T-helper 2 cell treated with Interferon-gamma antibody and Interleukin-4, amounts not matched to agents 100 ng/mL and 5 ng/mL, for 36 hours (primary cell): ENCODE measurements around the gene SYNPO2L. TPM values are rescaled to one million over a fixed set of nuclear protein-coding genes. Genes with fewer than 3 reads are reported as not detected.

Experiments
- intact Hi-C: fragments of 100-400 bp; cut with micrococcal nuclease; formaldehyde crosslinking; loops from one replicate; pipeline ENCODE4 v1.15.1; 2023
- total RNA-seq: library from RNA; stranded (reverse); gene quantifications from 2 replicates; pipeline ENCODE4 v1.2.3, GENCODE V29; 2022

The SYNPO2L gene
- total RNA-seq, 1 donor from 2014 or later = 0.09 TPM

- intact Hi-C loops = no loop called here
Observed at GRCh38 chr10:73649876-73650536, 5.8 kb downstream of the SYNPO2L start.

- intact Hi-C loops = no loop called here
Observed at GRCh38 chr10:73648975-73649829, 6.6 kb downstream of the SYNPO2L start.

- intact Hi-C loops = no loop called here
Observed at GRCh38 chr10:73647875-73648651, 7.8 kb downstream of the SYNPO2L start.

- intact Hi-C loops = no loop called here
Observed at GRCh38 chr10:73647211-73647874, 8.5 kb downstream of the SYNPO2L start.

- intact Hi-C loops = no loop called here
Observed at GRCh38 chr10:73646598-73647041, 9.2 kb downstream of the SYNPO2L start.

GRCh38 chr10:73645251-73645650, 10.6 kb downstream of the SYNPO2L start:
- intact Hi-C loops = no loop called here

- intact Hi-C loops = loop anchor here (1.0 kb wide), 3 partner anchors 18 to 380 kb away; no protein-coding TSS in a partner anchor
Observed at GRCh38 chr10:73644767-73645166, 11.1 kb downstream of the SYNPO2L start.

GRCh38 chr10:73644015-73644743, 11.7 kb downstream of the SYNPO2L start:
- intact Hi-C loops = loop anchor here (1.0 kb wide), 3 partner anchors 18 to 380 kb away; no protein-coding TSS in a partner anchor

- intact Hi-C loops = no loop called here
Observed at GRCh38 chr10:73643362-73643761, 12.5 kb downstream of the SYNPO2L start.

- intact Hi-C loops = no loop called here
Observed at GRCh38 chr10:73641328-73642060, 14.3 kb downstream of the SYNPO2L start, which contains the start of gene MYOZ1. MYOZ1 (minus strand) TSS chr10:73641474; CDS start chr10:73640017, 1,457 bp downstream.

- intact Hi-C loops = no loop called here
Observed at GRCh38 chr10:73639286-73639685, 16.5 kb downstream of the SYNPO2L start.

- intact Hi-C loops = no loop called here
Observed at GRCh38 chr10:73635781-73636180, 20.0 kb downstream of the SYNPO2L start.

GRCh38 chr10:73634421-73634820, 21.4 kb downstream of the SYNPO2L start:
- intact Hi-C loops = no loop called here

- intact Hi-C loops = loop anchor here (5.0 kb wide), 2 partner anchors 92 to 217 kb away; partner anchors contain the start of gene ANXA7
Observed at GRCh38 chr10:73629165-73629564, 26.7 kb downstream of the SYNPO2L start.

- intact Hi-C loops = loop anchor here (5.0 kb wide), 2 partner anchors 91 to 216 kb away; partner anchors contain the start of gene ANXA7
Observed at GRCh38 chr10:73628405-73628804, 27.4 kb downstream of the SYNPO2L start.

- intact Hi-C loops = loop anchor here (5.0 kb wide), 2 partner anchors 90 to 215 kb away; partner anchors contain the start of gene ANXA7
Observed at GRCh38 chr10:73627300-73627699, 28.5 kb downstream of the SYNPO2L start.

GRCh38 chr10:73625884-73626752, 29.7 kb downstream of the SYNPO2L start:
- intact Hi-C loops = loop anchor here (1.0 to 5.0 kb wide), 8 partner anchors 18 to 379 kb away; partner anchors contain the start of genes ANXA7, CFAP70, DNAJC9 and MRPS16
